HPDE6-E6E7 (cell line): ENCODE results near the gene MPC1.
"Not testable (repeated sequence)": the region's sequence is repeated elsewhere in the genome, so short reads cannot be mapped to it uniquely, and the experiment has no call there.

ENCODE experiments used
- DNase-seq: peaks from one replicate; pipeline ENCODE4 v3.0.0; 2011; ENCODE audit warnings: missing footprints; ENCODE audit errors: extremely low spot score

Gene MPC1

GRCh38 chr6:166381381-166381732, 1.4 kb downstream of the MPC1 start:
- DNase-seq = no peak

DNA sequence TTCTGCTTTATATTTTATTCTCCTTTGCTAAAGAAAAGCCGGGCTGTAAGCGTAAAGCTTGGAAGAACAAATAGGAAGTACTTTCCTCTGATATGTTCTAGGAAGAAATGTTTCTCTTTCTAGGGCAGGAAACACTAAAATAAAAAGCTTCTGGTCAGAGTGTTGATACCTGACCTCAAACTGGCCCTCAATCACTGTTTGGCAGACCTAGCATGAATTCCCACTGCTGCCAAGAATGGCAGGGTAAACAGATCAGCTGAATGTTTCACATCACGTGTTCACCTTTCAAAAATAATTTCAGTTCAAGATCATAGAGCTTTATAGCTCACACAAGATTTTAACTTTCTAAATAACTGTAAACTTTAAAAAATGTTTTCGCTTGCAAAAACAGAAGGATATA, 2.9 kb downstream of the MPC1 start:
- no peak for DNase-seq

DNA sequence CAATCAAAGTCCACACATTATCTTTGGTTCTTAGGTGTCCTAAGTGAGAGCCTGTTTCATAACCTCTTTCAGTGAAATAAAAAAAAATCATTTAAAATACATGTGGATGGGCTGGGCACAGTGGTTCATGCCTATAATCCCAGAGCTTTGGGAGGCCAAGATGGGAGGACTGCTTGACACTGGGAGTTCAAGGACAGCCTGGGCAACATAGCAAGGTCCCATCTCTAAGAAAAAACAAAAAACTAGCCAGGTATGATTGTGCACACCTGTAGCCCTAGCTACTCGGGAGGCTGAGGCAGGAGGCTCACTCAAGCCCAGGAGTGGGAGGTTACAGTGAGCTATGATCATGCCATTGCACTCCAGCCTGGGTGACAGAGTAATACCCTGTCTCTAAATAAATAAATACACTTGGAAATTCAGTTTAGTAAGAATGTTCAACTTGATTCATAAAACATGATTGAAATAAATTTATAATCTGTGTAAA, 3.6 kb downstream of the MPC1 start:
- DNase-seq = no peak

- DNase-seq = no peak
Measured at GRCh38 chr6:166377721-166378120, 5.0 kb downstream of the MPC1 start.

GRCh38 chr6:166375013-166375412, 7.7 kb downstream of the MPC1 start:
- DNase-seq = no peak

DNA sequence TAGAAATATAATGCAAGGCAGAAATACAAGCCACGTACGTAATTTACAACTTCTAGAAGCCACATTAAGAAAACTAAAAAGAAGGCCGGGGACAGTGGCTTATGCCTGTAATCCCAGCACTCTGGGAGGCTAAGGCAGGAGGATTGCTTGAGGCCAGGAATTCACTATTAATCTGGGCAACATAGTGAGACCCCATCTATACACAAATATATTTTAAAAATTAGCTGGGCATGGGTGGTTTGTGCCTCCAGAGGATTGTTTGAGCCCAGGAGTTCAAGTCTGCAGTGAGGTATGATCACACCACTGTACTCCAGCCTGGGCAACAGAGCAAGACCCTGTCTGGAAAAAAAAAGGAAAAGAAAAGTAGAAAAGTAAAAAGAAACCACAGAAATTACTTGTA, 12.3 kb downstream of the MPC1 start:
- DNase-seq = no peak

DNA sequence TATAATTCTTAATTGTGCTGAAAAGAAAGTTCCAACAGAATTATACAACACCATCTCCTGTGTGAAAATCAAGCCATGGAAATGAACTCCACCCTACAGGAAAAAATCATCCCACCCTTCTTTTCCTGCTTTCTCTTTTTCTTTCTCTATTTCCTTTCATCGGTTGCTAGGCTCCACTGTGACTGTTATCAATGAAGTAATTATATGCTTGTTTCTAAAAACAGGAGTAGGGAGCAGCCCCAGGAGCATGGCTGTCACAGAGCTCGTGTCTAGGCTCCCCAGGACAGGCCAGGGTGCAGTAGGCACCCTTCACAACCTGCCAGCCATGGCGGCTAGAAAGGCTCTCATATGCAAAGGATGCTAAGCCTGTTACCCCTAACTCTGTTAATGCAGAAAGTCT, 13.0 kb downstream of the MPC1 start:
- no peak for DNase-seq

GRCh38 chr6:166366921-166367320, 15.8 kb downstream of the MPC1 start:
- no peak for DNase-seq

GRCh38 chr6:166365806-166366205, 16.9 kb downstream of the MPC1 start:
- DNase-seq = no peak

- DNase-seq = no peak
Measured at GRCh38 chr6:166365221-166365620, 17.5 kb downstream of the MPC1 start.

- DNase-seq = no peak
Measured at GRCh38 chr6:166364456-166364855, 18.3 kb downstream of the MPC1 start.

GRCh38 chr6:166362427-166362826, 20.3 kb downstream of the MPC1 start:
- DNase-seq = not testable (repeated sequence)

DNA sequence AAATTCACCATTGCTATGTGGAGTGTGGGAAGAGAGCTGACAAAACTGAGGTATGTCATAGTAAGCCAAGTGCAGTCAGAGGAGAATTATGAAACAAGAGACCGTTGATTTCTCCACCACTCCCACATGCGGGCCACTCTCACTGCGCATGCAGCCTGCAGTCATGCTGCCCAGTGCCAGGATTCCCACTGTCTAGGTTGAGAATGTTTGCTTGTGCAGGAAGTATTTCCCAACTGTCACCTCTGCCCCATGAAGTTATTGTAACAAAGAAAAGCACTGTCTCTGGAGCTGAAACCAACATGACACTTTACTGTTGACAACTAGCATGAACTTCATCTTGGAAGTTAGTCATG, 21.7 kb downstream of the MPC1 start:
- DNase-seq = no peak

DNA sequence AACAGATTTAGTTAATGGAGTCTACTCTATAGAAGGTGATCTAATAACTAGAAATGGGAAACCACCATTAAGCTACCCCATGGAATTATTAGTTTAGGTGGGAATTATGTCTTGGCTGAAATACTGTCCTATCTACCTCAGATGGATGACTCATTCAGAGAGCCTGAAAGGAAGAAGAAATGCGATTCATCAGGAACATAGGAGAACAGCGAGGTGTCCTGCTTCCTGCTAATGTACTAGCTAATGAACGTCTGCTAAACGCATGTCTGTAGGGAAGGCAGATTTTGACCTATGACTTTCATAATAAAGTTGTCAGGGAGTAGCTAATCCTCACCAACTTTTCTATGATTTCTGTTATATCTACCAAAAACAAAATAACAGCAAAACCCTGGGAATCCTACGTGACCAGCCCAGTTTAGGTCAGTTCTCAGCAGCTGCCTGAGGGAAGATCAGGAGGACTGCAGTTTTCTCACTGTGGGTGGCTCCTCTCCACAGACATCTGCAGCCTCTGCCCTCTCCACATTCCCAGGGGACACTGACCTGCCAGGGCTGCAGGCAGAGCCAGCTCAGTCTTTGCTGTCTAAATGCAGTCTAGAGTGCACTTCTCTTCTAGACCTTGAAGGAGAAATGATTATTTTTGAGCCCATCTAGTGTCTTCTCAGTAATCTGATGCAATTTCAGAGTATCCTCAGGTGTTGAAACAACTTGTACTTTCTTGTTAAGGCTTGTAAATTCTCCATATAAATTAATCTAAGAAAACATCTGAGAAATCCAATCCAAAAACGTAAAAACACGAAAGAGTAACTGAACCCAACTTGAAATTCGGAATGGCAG, 22.3 kb downstream of the MPC1 start:
- DNase-seq = no peak

- DNase-seq = no peak
Measured at GRCh38 chr6:166355552-166355951, 27.2 kb downstream of the MPC1 start.

DNA sequence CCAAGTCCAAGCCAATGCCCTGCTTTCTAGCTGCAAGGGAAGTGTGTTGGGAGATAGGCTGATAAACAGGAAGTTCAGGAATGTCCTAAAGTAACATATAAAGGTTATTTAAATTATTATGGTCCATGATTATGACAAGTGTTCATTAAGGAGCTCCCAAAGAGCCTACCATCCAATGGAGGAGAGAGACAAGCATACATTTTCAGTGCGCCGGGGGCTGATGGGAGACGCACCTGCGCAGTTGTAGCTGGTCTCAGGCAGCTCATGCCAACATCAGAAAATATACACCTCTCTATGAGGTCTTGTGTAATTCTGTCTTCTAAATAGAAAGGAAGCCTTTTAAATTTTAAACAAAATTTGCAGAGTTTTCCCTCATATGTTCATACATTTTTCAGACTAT, 27.8 kb downstream of the MPC1 start:
- DNase-seq = no peak

GRCh38 chr6:166354143-166354542, 28.6 kb downstream of the MPC1 start:
- no peak for DNase-seq

GRCh38 chr6:166353507-166353906, 29.2 kb downstream of the MPC1 start:
- DNase-seq = no peak

DNA sequence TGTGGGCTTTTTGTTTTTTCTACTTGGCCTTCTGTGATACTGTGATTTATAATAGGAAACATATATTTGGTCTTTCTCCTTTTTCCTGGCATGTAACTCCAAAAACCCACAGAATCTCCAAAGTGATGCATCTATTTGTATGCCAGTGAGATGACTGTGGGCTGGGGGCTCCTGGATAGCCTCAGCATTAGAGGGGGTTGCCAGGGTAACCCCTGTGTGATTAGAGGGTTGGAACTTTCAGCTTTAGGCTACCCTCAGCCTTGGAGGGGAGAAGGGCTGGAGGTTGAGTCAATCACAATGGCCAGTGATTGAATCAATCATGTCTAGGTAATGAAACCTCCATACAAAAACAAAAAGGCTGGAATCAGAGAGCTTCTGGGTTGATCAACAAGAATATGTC, 29.8 kb downstream of the MPC1 start:
- DNase-seq = no peak

- DNase-seq = no peak
Measured at GRCh38 chr6:166351715-166352285, 30.9 kb downstream of the MPC1 start.

DNA sequence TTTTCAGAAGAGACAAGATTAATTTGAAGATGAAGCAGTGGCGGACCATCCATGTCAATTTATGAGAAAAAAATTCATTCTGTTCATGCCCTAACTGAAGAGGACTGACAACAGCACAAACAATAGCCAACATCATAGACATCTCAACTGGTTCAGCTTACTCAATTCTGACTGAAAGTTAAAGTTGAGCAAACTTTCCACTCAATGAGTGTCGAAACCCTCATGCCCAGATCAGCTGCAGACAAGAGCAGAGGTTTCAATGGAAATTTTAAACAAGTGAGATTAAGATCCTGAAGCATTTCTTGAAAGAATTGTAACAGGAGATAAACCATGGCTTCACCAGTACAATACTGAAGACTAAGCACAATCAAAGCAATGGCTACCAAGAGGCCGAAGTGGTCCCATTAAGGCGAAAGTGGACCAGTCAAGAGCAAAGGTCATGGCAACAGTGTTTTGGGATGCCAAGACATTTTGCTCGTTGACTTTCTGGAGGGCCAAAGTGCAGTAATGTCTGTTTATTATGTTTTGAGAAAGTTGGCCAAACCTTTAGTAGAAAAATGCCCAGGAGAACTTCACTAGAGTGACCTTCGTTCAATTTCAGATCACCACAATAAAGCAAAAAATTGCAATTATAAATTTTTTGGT, 34.3 kb downstream of the MPC1 start:
- no peak for DNase-seq

GRCh38 chr6:166346965-166347364, 35.8 kb downstream of the MPC1 start:
- no peak for DNase-seq

- DNase-seq = no peak
Measured at GRCh38 chr6:166346449-166346848, 36.3 kb downstream of the MPC1 start.
